HepG2 (cell line): ENCODE results near the gene FAM174B. TPM values are rescaled to one million over a fixed set of nuclear protein-coding genes. Genes with fewer than 3 reads are reported as not detected.

Source experiments
- ATAC-seq: fragments of 200-7000 bp; cut with Tn5 transposase; 3 replicates; pipeline ENCODE4 v1.9.1; 2020; ENCODE audit warnings: mild to moderate bottlenecking, moderate library complexity
- BruUV-seq: library from RNA; stranded (reverse); fragments of 400-500 nt; replicated peaks from 2 replicates; lab custom pipeline; 2021; lab: Mats Ljungman, UMichigan
- CTCF ChIA-PET: fragments of 300-600 bp; formaldehyde crosslinking; extraction: SDS; loops from one replicate; lab custom pipeline; 2021; ENCODE audit warnings: low total read pairs, inconsistent platforms, low intra/inter-chr PET ratio; lab: Yijun Ruan, JAX
- POLR2A ChIA-PET: fragments of 350-600 bp; sonication (Branson Sonifier 250); formaldehyde crosslinking; loops from one replicate; lab custom pipeline; 2020; ENCODE audit warnings: antibody characterized with exemption, inconsistent platforms; lab: Yijun Ruan, JAX
- DNase-seq: peaks from one replicate; pipeline ENCODE4 v3.0.0-alpha.2; 2015; ENCODE audit warnings: low spot score
- FAIRE-seq: peaks from 3 replicates; lab custom pipeline; 2011; peaks lifted over from hg19 to GRCh38; lab: Jason Lieb, UNC
- H2AFZ ChIP-seq: one replicate; pipeline ENCODE4 v1.6.1; 2011; ENCODE audit warnings: low read length, inconsistent platforms
- H3K27ac ChIP-seq: fragments of 300-600 bp; 3 replicates; pipeline ENCODE4 v1.8.0; 2011; ENCODE audit warnings: mixed run types, mild to moderate bottlenecking, mixed read lengths, low read length, inconsistent platforms; ENCODE audit not compliant: insufficient read depth; ENCODE audit errors: extremely low read length
- H3K27me3 ChIP-seq, 2 experiments: fragments of 200-600 bp in 1 of 2; 2 replicates in 1 of 2; 3 replicates in 1 of 2; pipeline versions ENCODE4 v1.6.0 to v1.8.0; 2011; ENCODE audit warnings: low read length in 2 of 2, mild to moderate bottlenecking in 2 of 2, moderate library complexity in 2 of 2, inconsistent platforms in 1 of 2; ENCODE audit not compliant: insufficient read depth in 2 of 2, control insufficient read depth in 1 of 2
- H3K36me3 ChIP-seq, 2 experiments: fragments of 200-600 bp in 1 of 2; replicated peaks in 1 of 2; 2 replicates in 1 of 2; 3 replicates in 1 of 2; pipeline versions ENCODE4 v1.5.1 to v1.8.0; 2011; ENCODE audit warnings: low read length in 2 of 2, inconsistent platforms in 1 of 2; ENCODE audit not compliant: insufficient read depth in 2 of 2, control insufficient read depth in 1 of 2
- H3K4me1 ChIP-seq: 2 replicates; pipeline ENCODE4 v1.5.1; 2012; ENCODE audit warnings: low read length, inconsistent platforms; ENCODE audit not compliant: insufficient read depth
- H3K4me2 ChIP-seq: 2 replicates; pipeline ENCODE4 v1.6.0; 2011; ENCODE audit warnings: low read depth, low read length, inconsistent platforms
- H3K4me3 ChIP-seq, 3 experiments: fragments of 200-600 bp in 1 of 3; sonication (generic), shearing (Covaris generic) in 1 of 3; replicated peaks in 1 of 3; 2 replicates each; pipeline ENCODE4 v1.5.1; 2011 to 2016; ENCODE audit warnings: low read length in 3 of 3, inconsistent platforms in 2 of 3, low read depth in 2 of 3, mild to moderate bottlenecking in 2 of 3, control low read depth in 1 of 3, mixed read lengths in 1 of 3; ENCODE audit not compliant: insufficient read depth in 1 of 3
- H3K79me2 ChIP-seq: one replicate; pipeline ENCODE4 v1.6.1; 2011; ENCODE audit warnings: low read length, inconsistent platforms; ENCODE audit not compliant: insufficient read depth
- H3K9ac ChIP-seq: 2 replicates; pipeline ENCODE4 v1.6.0; 2011; ENCODE audit warnings: mild to moderate bottlenecking, low read depth, low read length, inconsistent platforms; ENCODE audit not compliant: insufficient read depth
- H3K9me3 ChIP-seq: 2 replicates; pipeline ENCODE4 v1.5.1; 2012; ENCODE audit warnings: mild to moderate bottlenecking, low read length
- H4K20me1 ChIP-seq: 2 replicates; pipeline ENCODE4 v1.6.0; 2011; ENCODE audit warnings: inconsistent platforms, mild to moderate bottlenecking, low read length, moderate library complexity; ENCODE audit not compliant: insufficient read depth
- GABPB1 ChIP-seq: IDR thresholded peaks from 2 replicates; pipeline ENCODE4 v1.6.1; 2016; ENCODE audit warnings: mild to moderate bottlenecking, missing genetic modification reagents, moderate library complexity, missing compliant biosample characterization
- NFRKB ChIP-seq: fragments of 450-650 bp; IDR thresholded peaks from 2 replicates; pipeline ENCODE4 v1.6.1; 2017
- NR3C1 ChIP-seq: sonication (generic); formaldehyde crosslinking; IDR thresholded peaks from 2 replicates; pipeline ENCODE4 v1.4.0; 2020; ENCODE audit warnings: missing genetic modification reagents
- RFX5 ChIP-seq: IDR thresholded peaks from 2 replicates; pipeline ENCODE4 v1.6.1; 2011; ENCODE audit warnings: low read depth, low read length, improper control_type of control experiment
- THYN1 ChIP-seq: sonication (generic); formaldehyde crosslinking; IDR thresholded peaks from 2 replicates; pipeline ENCODE4 v1.8.1; 2023; ENCODE audit warnings: low read depth, mild to moderate bottlenecking, moderate library complexity, missing genetic modification reagents, borderline replicate concordance
- TOPORS ChIP-seq: sonication (generic); formaldehyde crosslinking; IDR thresholded peaks from 2 replicates; pipeline ENCODE4 v1.8.0; 2023; ENCODE audit warnings: mild to moderate bottlenecking, missing genetic modification reagents
- ZKSCAN8 ChIP-seq: IDR thresholded peaks from 2 replicates; pipeline ENCODE4 v1.6.1; 2016; ENCODE audit warnings: borderline replicate concordance, missing genetic modification reagents, missing compliant biosample characterization
- ZNF331 ChIP-seq: sonication (generic); formaldehyde crosslinking; IDR thresholded peaks from 2 replicates; pipeline ENCODE4 v1.4.0; 2020; ENCODE audit warnings: missing genetic modification reagents
- ZNF879 ChIP-seq: sonication (generic); formaldehyde crosslinking; IDR thresholded peaks from 2 replicates; pipeline ENCODE4 v1.8.1; 2023; ENCODE audit warnings: missing genetic modification reagents
- ZZZ3 ChIP-seq: sonication (generic); formaldehyde crosslinking; IDR thresholded peaks from 2 replicates; pipeline ENCODE4 v1.4.0; 2020; ENCODE audit warnings: missing genetic modification reagents, mild to moderate bottlenecking, borderline replicate concordance
- WGBS: methylation state at CpG from one replicate; pipeline ENCODE4 v1.1.6; 2017; ENCODE audit warnings: low lambda C conversion rate; 5-methylcytosine and 5-hydroxymethylcytosine counted together
- in situ Hi-C: cut with HindIII; loops from 2 replicates; pipeline ENCODE4 v1.10.0; 2017; ENCODE audit warnings: low pct_unique_long_range_greater_than_20kb; ENCODE audit not compliant: extremely low pct_ligation_motif_present
- intact Hi-C: fragments of 100-400 bp; cut with micrococcal nuclease; formaldehyde crosslinking; loops from one replicate; pipeline ENCODE4 v1.10.0; 2022; ENCODE audit not compliant: unreplicated experiment
- polyA plus RNA-seq, 8 experiments: library from polyadenylated mRNA; depleted of rRNA in 3 of 8; stranded (reverse) in 7 of 8; unstranded in 1 of 8; fragments of >200 nt; fragmentation: Illumina TruSeq in 4 of 8; extraction: Trizol in 4 of 8; gene quantifications; 2 replicates each; pipeline versions ENCODE4 v1.2.1 to v1.2.3, GENCODE V29; 2011 to 2016; ENCODE audit warnings: low read depth in 4 of 8, missing spikeins in 1 of 8, mixed read lengths in 1 of 8; ENCODE audit not compliant: insufficient read depth in 1 of 8
- total RNA-seq, 5 experiments: library from RNA; depleted of rRNA; stranded (reverse); fragments of >200 nt; fragmentation: Illumina TruSeq; extraction: Trizol; gene quantifications; 2 replicates each; pipeline ENCODE4 v1.2.3, GENCODE V29; 2016; ENCODE audit warnings: low read depth in 1 of 5
- TF ChIP-seq, protein P1 (sequence below): sonication (generic); formaldehyde crosslinking; IDR thresholded peaks from 2 replicates; pipeline ENCODE4 v1.8.0; 2022; ENCODE audit warnings: mild to moderate bottlenecking, missing genetic modification reagents, moderate library complexity
- TF ChIP-seq, protein P2 (sequence below): sonication (generic); formaldehyde crosslinking; IDR thresholded peaks from 2 replicates; pipeline ENCODE4 v1.5.0; 2020; ENCODE audit warnings: missing genetic modification reagents
- TF ChIP-seq, protein P3 (sequence below): sonication (generic); formaldehyde crosslinking; IDR thresholded peaks from 2 replicates; pipeline ENCODE4 v1.9.0; 2021; ENCODE audit warnings: missing genetic modification reagents, mild to moderate bottlenecking, borderline replicate concordance

The FAM174B gene
- total and polyA plus RNA-seq, 2 of the 13 experiments (the other 11 are each of a cell fraction or from before 2014, with no cell fraction given): 0.90 to 2.1 TPM

DNA sequence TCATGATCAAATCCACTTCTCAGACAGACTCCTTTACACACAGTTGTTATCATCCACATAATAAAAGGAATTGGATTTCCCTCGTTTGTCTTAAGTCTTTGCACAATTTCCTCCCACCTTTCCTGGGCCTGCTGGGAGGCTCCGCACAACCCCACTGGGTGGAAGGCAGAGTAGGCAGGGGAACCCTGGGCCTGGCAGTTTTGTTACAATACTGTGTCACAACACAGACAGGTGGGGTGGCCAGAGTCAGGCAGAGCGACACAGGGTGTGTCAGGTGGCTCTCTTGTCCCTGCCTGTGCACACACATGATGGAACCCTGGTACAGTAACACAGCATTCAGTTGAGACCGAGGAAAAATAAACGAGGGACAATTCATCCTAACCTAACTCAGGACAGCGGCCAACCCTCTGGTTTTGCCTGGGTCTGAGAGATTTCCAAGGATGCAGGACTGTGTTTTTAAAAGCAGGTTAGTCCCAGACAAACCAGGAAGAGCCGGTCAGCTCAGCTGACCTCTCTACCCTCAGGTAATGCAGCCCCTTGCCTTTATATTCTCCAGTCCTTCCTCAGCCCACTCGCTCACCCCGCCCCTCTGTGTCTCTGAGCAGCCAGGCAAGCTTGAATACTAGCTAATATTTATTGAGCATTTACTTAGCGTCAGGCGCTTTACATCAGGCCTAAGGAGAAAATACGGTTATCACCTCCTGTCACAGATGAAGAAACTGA, 8.8 kb upstream of the FAM174B start:
- no peak overlapping the region for H3K27ac ChIP-seq
- no peak for TF ChIP-seq GABPB1
- TF ChIP-seq ZNF331 (CRISPR knock-in tag): no peak
- TF ChIP-seq ZKSCAN8 (CRISPR knock-in tag): no peak
- no peak for TF ChIP-seq ZZZ3 (CRISPR knock-in tag)
- no peak for TF ChIP-seq NR3C1 (CRISPR knock-in tag)
- TF ChIP-seq, protein P1, sequence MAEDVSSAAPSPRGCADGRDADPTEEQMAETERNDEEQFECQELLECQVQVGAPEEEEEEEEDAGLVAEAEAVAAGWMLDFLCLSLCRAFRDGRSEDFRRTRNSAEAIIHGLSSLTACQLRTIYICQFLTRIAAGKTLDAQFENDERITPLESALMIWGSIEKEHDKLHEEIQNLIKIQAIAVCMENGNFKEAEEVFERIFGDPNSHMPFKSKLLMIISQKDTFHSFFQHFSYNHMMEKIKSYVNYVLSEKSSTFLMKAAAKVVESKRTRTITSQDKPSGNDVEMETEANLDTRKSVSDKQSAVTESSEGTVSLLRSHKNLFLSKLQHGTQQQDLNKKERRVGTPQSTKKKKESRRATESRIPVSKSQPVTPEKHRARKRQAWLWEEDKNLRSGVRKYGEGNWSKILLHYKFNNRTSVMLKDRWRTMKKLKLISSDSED (CRISPR knock-in tag): no peak
- TF ChIP-seq, protein P2, sequence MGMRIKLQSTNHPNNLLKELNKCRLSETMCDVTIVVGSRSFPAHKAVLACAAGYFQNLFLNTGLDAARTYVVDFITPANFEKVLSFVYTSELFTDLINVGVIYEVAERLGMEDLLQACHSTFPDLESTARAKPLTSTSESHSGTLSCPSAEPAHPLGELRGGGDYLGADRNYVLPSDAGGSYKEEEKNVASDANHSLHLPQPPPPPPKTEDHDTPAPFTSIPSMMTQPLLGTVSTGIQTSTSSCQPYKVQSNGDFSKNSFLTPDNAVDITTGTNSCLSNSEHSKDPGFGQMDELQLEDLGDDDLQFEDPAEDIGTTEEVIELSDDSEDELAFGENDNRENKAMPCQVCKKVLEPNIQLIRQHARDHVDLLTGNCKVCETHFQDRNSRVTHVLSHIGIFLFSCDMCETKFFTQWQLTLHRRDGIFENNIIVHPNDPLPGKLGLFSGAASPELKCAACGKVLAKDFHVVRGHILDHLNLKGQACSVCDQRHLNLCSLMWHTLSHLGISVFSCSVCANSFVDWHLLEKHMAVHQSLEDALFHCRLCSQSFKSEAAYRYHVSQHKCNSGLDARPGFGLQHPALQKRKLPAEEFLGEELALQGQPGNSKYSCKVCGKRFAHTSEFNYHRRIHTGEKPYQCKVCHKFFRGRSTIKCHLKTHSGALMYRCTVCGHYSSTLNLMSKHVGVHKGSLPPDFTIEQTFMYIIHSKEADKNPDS (CRISPR knock-in tag): no peak
- TF ChIP-seq NFRKB: no peak
- no peak for TF ChIP-seq ZNF879 (CRISPR knock-in tag)
- TF ChIP-seq, protein P3, sequence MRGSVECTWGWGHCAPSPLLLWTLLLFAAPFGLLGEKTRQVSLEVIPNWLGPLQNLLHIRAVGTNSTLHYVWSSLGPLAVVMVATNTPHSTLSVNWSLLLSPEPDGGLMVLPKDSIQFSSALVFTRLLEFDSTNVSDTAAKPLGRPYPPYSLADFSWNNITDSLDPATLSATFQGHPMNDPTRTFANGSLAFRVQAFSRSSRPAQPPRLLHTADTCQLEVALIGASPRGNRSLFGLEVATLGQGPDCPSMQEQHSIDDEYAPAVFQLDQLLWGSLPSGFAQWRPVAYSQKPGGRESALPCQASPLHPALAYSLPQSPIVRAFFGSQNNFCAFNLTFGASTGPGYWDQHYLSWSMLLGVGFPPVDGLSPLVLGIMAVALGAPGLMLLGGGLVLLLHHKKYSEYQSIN (CRISPR knock-in tag): no peak
- TF ChIP-seq TOPORS (CRISPR knock-in tag): no peak
- TF ChIP-seq THYN1 (CRISPR knock-in tag): no peak
- TF ChIP-seq RFX5: no peak
- no peak for DNase-seq
- intact Hi-C loops: loop anchor here (10.0 kb wide), 1 partner anchor 50 kb away; no protein-coding TSS in a partner anchor
- H3K36me3 ChIP-seq: no peaks in the 10 kb centered on the region
- H3K9me3 ChIP-seq: no peaks in the 10 kb centered on the region
- peaks cover 0 to 31% of the 10 kb centered on the region in 2 experiments; a peak in 4 of 5 replicates for H3K27me3 ChIP-seq
- WGBS: 33% methylated on average over 11 of the region's 12 CpGs
- no peak overlapping the region for H3K4me2 ChIP-seq
- H3K9ac ChIP-seq: no peak overlapping the region
- BruUV-seq: no TSS peak
- H3K4me1 ChIP-seq: peaks cover 20% of the 10 kb centered on the region
- FAIRE-seq: no peak
- no peaks in the 10 kb centered on the region; the same call in 1 of the 2 replicates for H4K20me1 ChIP-seq
- H3K79me2 ChIP-seq: no peaks in the 10 kb centered on the region
- no peak for ATAC-seq
- no peak overlapping the region for H2AFZ ChIP-seq
- in situ Hi-C loops: no loop called here
- no peak overlapping the region for H3K4me3 ChIP-seq
- CTCF ChIA-PET: no interaction called here
- POLR2A ChIA-PET: no interaction called here
